IPS-NIHi7 (cell line): ENCODE results near the gene GPC6.

Source experiments
- DNase-seq: peaks from one replicate; pipeline ENCODE4 v3.0.0; 2012; ENCODE audit warnings: mixed read lengths; ENCODE audit errors: extremely low spot score

Gene GPC6

DNA sequence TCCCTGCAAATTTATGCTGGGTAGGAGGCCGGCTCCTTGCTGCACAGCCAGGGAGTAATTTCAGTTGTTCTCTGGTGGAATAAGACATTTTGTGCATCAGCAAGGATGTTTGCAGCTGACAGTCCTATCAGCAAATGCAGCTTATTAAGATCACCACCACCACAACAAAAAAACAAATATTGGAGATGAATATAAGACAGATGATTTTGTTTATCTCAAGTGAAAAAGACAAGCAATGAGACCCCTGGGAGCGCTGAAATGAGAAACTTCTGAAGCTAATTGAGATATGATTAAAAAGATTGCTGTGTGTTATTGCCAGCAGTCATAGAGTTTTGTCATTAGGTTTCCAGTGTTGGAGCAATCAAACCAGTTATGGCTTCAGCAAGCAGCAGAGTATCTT is 505.6 kb downstream of the GPC6 start:
- DNase-seq, result no peak

DNA sequence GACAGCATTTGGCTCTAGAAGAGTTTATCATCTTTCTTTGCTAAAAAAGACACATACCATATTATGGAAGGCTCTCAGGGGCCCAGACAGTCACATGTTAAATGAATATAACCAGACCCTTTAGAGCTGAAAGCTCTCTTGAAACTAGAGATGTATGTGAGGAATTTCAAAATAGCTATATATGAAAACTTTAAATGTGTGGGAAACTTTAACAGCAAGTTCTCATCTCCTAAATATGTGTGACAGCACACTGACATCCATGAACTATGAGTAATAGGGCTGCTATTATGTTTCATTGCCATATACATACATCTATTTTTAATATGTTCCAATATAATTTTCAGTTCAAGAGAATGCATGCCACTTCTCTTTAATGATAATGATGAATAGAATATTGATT is 509.5 kb downstream of the GPC6 start:
- no peak for DNase-seq

DNA sequence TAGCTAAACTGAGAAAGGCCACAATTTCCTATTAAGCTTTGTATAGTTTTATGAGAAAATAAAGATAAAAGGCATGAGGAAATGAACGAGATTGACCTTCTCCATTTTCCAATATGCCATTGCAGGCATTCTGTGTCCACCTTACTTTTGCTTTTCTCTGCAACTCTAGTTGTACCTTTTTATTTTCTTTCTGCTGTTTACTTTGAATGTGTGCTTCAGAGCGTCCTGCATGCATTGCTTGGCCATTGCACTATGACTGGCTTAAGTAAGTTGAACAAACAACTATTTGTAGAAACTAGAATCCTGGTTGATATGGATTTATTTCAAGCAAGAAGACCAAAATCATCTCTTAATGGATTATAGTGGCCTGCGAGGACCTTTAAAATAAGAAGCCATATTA is 510.3 kb downstream of the GPC6 start:
- DNase-seq, result no peak

DNA sequence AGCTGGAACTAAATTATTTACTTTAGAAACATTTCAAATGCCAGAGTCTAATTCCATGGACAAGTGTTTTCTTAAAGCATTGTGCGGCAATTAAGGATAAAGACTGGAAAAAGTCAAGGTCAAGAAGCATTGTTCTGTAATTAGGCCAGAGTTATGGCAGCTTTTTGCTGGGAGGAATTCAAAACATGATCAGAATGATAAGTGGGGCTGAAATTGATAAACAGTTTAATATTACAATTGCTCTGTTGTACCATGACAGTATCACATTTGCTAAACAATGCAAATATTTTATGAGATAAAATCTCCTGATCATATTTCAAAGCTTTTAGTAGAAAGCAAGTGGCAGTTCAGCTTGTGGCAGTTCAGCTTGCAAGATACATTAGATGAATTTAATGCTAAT is 513.7 kb downstream of the GPC6 start:
- DNase-seq, result no peak

DNA sequence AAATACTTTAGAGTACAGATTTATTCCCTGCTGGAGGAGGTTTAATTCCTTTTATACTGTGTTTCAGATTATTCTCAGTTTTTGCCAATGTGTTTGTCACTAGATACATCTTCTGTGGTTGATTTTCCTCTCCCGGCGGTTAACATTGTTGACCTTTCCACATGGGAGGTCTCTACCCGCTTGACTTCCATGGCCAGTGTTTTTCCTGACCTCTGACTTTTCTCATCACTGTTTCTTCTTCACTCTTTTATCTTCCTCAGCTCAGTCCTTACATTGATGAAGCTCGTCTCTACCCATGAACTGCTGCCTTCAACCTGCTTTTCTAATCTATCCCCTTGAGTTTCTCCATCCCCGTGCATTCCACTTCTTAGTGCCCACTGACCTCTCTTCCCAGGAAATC is 517.4 kb downstream of the GPC6 start:
- DNase-seq, result no peak

DNA sequence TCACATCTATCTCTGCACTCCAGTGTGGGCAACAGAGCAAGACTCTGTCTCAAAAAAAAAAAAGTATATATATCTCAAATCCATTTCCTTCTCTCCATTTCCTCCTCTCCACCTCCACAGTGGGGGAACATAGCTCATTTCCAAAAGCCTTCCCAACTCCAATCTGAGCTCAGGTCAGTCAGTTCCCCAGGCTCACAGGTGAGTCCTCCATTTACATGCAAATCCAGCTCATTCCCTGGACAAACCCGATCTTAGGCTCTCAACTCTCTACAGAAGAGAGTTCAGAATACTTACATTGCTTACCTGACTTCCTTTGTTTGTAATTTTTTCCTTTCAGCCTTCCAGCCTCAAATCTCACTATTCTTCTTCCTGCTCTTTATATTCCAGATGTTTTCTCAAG is 518.3 kb downstream of the GPC6 start:
- peak; percentile 20 for DNase-seq

DNA sequence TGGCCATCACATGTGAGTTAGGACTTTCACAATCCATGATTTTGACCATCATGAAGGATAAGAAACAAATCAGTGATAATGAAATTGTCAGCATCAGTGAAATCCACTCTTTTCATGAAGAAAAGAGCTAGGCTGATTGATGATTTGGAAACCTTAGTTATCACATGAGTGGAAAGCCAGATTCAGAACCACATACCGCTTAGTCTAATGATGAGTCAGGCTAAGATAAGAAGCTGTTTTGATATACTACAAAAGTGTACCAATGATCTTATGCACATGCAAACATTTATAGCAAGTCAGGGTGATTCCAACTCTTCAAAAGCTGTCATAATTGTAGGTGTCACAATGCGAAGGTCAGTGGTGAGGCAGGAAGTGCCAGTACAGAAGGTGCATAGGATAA is 519.3 kb downstream of the GPC6 start:
- DNase-seq, result no peak

DNA sequence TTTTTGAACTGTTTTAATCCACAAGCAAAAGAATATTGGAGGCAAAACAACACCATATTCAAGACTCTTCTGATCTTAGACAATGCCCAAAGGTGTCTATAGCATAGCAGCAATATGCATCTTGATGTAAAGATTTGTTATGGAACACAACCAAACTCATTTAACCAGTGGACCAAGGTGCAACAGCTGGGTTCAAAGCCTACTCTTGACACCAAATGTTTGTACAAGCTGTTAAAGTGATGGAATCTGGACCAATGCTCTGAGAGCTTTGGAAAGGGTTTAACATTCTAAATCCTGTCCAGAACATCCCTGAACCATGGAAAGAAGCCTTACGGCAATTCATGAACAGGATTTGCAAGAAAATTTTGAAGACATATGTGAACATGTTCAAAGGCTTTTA is 520.0 kb downstream of the GPC6 start:
- no peak for DNase-seq

DNA sequence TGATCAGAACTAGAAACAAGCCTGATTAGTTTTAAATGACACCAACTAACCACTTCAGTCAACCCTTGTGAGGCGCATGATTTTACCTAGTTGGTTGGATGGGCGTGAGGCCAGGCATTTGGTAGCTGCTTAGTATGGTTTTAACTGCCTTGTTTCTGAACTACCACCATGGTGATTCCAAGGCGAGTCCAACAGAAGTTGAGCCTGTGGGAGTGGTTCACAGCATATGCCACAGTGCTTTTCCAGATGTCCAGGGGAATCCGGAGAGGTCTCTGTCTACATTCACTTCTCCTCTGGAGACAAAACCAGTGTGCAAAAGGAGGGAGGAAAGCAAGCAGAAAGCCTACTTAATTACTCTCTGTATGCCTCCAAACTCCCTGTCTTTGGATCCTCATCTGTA is 524.1 kb downstream of the GPC6 start:
- no peak for DNase-seq

DNA sequence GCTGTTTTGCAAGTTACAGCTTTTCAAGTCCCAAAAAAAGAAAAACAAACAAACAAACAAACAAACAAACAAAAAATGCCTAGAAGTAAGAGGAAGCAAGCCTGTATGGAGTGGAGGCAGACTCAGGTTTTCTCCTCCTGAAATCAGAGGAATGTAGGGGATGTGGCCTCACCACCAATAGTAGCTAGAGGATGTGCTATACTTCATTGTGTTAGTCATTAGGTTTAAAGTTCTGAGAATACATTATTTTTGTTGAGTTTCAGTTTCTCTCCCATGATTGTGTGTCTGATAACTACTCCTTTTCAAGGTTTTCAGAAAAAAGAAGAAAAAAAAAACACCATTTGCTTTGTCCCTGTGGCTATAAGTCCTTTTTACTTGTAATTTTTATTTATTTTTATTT is 524.5 kb downstream of the GPC6 start:
- no peak for DNase-seq

DNA sequence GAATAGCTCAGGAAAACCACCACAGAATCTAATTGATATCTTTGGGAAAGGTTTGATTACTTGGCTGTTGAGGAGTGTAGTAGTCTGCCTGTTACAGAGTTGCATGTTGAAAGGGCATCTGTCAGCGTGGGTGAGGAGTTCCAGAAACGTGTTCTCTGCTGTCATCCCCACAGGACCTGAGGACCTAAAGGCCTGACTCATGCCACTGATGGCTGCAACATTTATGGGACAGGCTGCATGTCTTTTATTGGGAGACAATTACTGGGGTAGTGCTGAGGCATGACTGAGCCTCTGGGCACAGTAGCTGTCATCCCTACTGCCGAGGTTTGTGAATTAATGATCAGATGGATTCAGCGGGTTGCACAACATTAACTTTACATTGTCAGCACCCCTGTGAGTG is 525.9 kb downstream of the GPC6 start:
- no peak for DNase-seq

DNA sequence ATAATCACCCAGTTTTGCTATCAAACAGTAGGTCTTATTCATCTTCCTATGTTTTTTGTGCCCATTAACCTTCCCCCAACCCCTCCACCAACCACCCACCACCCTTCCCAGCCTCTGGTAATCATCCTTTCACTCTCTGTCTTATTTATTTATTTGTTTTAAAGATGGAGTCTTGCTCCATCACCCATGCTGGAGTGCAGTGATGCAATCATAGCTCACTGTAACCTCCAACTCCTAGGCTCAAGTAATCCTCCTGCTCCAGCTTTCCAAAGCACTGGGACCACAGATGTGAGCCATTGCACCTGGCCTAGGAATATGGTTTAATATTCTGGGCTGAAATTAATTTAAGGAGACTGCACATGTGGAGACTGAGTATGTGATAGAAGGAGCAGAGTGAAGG is 527.0 kb downstream of the GPC6 start:
- no peak for DNase-seq

DNA sequence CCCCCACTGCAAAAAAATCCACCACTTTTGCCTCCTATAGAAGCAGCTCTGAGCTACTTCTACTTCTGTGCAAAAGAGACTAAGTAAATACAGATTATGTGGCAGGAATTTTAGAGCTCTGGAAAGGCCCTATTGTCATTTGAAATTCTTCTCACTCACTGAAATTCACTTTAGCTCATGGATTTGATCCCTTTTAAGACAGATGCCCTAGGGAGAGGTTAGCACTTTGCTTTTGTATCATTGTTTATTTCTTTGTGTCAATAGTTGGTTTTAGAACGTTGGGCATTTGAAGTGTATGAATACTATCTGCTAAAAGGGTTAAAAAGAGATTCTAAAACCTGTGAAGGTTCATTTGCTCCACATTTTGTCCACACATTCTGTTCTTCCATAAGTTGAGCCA is 528.7 kb downstream of the GPC6 start:
- DNase-seq, result no peak

DNA sequence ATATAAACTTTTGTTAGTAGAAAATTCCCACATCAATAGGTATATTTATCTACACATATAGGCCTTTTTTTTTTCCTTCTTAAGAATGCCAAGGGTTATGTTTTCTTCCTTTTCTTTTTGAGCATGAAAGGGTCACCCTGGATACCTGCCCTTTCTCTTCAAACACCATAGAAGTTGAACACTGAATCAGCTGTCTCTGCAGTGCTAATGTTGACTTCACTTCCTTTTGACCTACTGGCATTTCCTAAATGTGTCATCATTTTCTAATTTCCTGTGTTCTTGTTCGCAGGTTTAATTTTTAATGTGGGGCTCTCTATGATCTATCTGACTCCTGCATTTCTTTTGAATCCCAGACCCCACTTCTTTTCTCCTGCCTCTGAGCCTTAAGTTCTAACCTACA is 532.0 kb downstream of the GPC6 start:
- no peak for DNase-seq

DNA sequence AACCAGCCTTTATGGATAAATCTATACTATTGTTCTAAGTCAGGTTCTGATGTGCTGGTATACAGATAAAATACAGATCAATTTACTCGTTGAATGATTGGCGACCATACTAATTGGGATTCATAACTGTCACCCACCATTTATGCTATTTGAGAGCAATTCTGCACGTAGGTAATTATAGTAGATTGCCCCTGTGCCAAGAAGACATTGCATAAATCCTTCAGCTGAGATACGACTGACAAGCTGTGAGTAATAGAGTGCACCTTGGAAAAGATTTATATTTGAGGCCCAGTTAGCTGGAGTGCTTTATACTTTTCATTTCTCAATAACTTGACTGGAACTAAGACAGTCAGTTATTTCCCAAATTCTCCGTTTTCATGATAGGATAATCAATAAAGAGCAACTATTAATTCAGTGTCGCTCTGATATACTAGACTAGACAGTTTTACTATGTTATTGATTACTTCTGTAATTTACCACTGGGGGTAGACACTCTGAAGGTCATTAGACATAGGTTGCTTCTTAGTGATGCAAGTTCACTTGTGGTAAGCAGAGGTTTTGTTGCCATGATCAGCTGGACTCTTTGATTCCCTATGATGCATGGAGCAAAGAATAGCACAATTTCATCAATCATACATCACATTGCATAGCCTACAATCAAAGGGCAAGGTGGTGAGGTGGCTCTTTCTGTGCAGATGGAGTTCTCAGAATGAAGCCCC is 536.3 kb downstream of the GPC6 start:
- DNase-seq, result no peak

DNA sequence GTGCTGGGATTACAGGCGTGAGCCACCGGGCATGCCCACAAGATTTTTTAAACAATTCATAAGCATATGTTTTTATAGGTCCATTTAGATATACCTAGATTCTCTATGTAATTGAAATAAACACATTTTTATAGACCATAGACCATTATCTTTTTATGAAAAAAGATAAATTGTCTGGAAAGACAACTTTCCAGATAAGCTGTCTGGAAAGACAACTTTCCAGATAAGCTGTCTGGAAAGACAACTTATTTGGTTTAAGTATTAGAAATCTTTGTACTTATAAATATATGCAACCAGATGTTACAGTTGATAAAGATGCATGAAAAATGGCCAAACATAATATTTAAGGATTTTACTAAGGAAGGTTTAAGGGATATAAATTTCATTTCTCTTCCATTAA is 538.5 kb downstream of the GPC6 start:
- no peak for DNase-seq

DNA sequence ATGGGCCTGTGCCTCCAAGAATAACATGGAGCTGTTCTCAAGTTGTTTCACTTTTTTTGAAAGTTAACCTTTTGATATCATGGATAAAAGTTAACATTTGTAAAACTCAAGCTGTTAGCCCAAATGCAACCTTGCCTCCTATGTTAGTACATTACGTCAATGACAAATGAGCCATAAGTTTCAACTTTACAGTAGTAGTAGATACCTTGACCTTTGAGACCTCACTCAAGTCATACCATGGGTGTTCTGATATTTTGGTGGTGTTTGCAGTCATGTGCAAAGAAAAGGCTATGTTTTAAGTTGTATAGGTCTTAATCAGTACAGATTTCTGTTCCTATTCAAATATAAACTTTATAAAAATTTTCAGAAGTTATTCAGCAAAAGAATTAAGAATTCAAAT is 539.2 kb downstream of the GPC6 start:
- no peak for DNase-seq

DNA sequence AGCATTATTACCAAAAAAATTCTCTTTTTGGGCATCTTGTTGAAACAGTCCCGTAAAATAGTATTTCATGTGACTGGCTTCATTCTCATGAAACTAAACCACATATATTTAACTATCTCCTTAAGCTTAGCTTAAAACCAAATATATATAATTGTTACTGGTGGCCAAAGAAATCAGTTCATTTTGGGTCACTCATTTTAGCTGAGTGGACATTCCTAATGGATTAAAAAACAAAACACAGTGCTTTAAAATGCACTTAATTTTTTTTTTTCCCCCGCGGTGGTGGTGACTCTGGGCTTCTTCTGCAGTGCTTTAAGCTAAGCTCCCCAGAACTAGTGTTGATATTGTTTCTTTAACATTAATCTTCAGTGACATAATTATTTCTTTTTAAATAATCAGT is 540.1 kb downstream of the GPC6 start:
- no peak for DNase-seq

DNA sequence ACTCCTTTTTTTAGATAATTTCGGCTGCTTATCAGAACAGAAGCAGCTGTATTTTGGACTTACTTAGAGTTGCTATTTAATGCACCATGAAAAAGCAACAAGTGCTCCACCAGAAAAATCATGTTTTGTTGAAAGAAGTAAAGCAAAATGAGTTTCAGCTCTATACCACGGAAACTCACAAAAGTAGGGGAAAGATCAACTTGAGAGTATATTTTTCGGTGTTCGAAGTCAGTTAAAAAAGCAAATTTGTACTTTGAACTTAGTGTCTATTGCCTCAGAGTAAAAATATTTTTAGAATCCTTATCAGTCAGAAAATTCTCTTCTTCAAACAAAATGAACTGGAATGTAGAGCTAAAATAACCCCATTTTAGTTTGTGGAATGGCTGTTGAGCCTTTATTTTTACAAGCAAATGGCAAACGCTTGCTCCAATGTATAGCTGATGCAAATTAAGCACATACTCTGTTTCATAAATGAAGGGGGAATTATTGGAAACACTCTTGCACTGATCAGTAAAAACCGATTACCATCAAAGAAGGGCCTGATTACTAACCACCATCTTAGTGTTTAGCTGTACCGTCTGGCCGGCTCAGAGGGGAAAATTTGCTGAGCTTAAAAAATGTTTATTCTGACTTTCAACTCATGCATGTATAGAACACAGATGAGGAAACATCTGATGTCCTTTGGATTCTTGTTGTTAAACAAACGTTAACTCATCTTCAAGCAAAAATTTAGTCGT is 540.7 kb downstream of the GPC6 start:
- no peak for DNase-seq

DNA sequence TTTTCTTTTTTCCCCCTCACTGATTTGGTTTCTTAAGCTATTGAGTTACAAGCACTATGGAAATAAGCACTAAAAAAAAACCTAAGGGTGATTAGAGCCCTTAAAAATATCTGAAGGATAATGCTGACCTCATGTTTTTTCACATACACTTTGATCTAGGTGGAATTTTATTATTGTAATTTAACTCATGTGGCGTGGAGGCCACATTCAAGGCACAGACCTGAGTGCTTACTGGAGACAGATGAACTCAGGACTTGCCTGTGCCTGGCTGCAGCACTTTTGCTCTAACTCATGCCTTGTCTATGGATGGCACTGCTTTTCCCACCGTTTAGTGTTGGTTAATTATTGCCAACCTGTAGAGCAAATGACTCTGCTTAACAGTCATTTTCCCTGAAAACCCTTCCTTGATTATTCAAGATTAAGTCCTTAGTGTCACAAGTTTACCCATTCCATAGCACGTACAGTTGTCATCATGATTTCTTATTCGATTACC is 541.4 kb downstream of the GPC6 start:
- no peak for DNase-seq

DNA sequence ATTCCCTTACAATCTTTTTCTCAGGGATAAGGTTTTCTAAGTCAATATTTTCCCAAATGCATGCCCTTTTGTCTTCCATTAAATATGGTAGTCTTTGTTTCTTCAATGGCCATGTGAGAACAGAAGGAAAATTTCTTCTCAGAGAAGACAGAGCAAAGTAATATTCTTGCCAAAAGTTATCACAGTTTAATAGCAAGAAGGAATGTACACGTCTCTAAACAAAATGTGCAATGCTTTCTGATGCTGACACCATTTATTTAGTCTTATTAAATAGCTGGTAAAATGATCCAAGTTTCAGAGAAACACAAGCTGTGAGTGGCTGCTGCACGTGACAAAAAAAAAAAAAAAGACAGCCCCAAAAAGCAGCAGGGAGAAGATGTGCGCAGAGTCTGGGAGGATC is 542.5 kb downstream of the GPC6 start:
- DNase-seq, result no peak

DNA sequence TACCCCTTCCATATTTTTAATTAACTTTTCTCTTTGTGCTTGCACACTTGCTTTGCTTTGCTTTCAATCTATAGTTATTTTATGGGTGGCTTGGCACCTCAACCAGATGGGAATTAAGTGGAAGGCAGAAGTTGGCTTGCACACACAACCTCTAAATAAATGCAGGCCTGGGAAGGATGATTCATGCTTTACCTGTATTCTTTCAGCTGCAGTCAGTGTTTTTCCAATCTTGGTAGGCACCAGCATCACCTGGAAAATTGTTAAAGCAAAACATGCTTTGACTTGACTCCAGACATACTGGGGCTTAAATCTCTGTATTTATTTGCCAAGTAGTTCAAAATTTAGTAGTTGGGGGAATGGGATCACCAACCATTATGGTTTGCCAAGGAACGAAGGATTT is 543.0 kb downstream of the GPC6 start:
- DNase-seq, result no peak

DNA sequence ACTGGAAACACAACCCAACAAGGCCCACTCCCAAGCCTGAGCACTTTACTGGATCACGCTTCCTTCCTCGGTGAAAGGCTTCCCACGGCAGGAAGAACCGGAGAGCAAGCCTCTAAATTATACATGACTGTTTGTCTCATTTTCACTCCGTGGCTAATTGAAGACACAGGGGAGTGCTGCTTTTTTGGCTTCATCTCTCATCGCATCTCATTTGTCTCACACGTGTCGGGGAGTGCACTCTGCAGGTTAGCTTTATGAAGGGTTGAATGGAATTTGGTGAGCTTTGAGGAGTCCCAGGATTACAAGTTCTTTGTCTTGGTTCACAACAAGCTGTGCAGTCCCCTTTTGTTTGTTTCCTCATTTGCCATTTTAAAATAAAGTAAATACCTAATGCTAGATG is 544.6 kb downstream of the GPC6 start:
- no peak for DNase-seq

DNA sequence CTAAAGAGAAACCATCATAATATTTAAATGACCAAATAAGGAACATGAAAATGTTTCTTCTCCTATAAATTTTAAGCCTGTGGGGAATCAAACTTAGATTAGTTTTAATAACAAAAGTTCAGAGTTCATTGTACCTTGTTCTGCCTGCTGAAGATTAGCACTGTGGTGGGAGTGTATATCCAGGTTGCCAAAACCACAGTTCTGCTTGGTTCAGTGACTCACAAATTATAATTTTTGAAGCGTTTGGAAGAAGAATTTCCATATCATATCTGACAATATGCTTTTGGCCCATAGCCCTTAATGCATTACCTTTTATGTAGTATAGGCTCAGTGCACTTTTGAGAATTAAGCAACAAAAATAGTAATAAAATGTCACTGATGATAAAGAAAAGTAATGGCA is 545.2 kb downstream of the GPC6 start:
- no peak for DNase-seq
